H9 (cell line): Measurements from ENCODE around the gene SDK2. TPM values are rescaled to one million over a fixed set of nuclear protein-coding genes. Genes with fewer than 3 reads are reported as not detected.
A peak's percentile ranks its signal among the peaks of the same experiment; 100 is the strongest.

ENCODE experiments used
- DNase-seq: peaks from one replicate; pipeline ENCODE4 v3.0.0-alpha.2; 2017
- H2AFZ ChIP-seq: one replicate; pipeline ENCODE4 v1.6.1; 2013; ENCODE audit warnings: mild to moderate bottlenecking, low read length, control low read depth, moderate library complexity
- H2AK5ac ChIP-seq: 2 replicates; pipeline ENCODE4 v1.6.1; 2013; ENCODE audit warnings: low read length, control low read depth, mixed read lengths; ENCODE audit not compliant: insufficient read length
- H2BK120ac ChIP-seq: one replicate; pipeline ENCODE4 v1.6.1; 2013; ENCODE audit warnings: low read depth, mild to moderate bottlenecking, low read length, control low read depth, inconsistent platforms; ENCODE audit not compliant: poor library complexity, severe bottlenecking
- H2BK12ac ChIP-seq: 2 replicates; pipeline ENCODE4 v1.6.1; 2013; ENCODE audit warnings: low read length, control low read depth, mixed read lengths, low read depth; ENCODE audit not compliant: insufficient read length
- H2BK15ac ChIP-seq: 2 replicates; pipeline ENCODE4 v1.6.1; 2013; ENCODE audit warnings: low read depth, low read length, control low read depth
- H2BK20ac ChIP-seq: one replicate; pipeline ENCODE4 v1.6.1; 2013; ENCODE audit warnings: low read depth, mild to moderate bottlenecking, low read length, control low read depth, inconsistent platforms; ENCODE audit not compliant: poor library complexity, severe bottlenecking
- H2BK5ac ChIP-seq: 2 replicates; pipeline ENCODE4 v1.6.1; 2013; ENCODE audit warnings: low read length, control low read depth, mixed read lengths; ENCODE audit not compliant: insufficient read length
- H3K14ac ChIP-seq: 2 replicates; pipeline ENCODE4 v1.6.1; 2013; ENCODE audit warnings: low read length, control low read depth; ENCODE audit not compliant: insufficient read depth
- H3K18ac ChIP-seq: 2 replicates; pipeline ENCODE4 v1.6.1; 2013; ENCODE audit warnings: low read depth, mild to moderate bottlenecking, mixed read lengths, low read length, control low read depth; ENCODE audit not compliant: insufficient read length
- H3K23ac ChIP-seq: 2 replicates; pipeline ENCODE4 v1.6.1; 2013; ENCODE audit warnings: low read length, control low read depth, mixed read lengths, low read depth; ENCODE audit not compliant: insufficient read length
- H3K23me2 ChIP-seq: 2 replicates; pipeline ENCODE4 v1.6.1; 2013; ENCODE audit warnings: low read depth, mild to moderate bottlenecking, mixed read lengths, low read length, control low read depth; ENCODE audit not compliant: insufficient read length, poor library complexity, severe bottlenecking
- H3K27ac ChIP-seq: 2 replicates; pipeline ENCODE4 v1.5.1; 2013; ENCODE audit warnings: low read length, control low read depth, mixed read lengths, low read depth; ENCODE audit not compliant: insufficient read length
- H3K27me3 ChIP-seq: 2 replicates; pipeline ENCODE4 v1.6.1; 2013; ENCODE audit warnings: low read length, control low read depth, inconsistent platforms; ENCODE audit not compliant: insufficient read depth
- H3K4ac ChIP-seq: 2 replicates; pipeline ENCODE4 v1.6.1; 2013; ENCODE audit warnings: low read depth, mild to moderate bottlenecking, control low read depth, inconsistent platforms, low read length, moderate library complexity
- H3K4me1 ChIP-seq: 2 replicates; pipeline ENCODE4 v1.6.1; 2013; ENCODE audit warnings: low read length, control low read depth, inconsistent platforms; ENCODE audit not compliant: insufficient read depth
- H3K4me2 ChIP-seq: 2 replicates; pipeline ENCODE4 v1.6.1; 2013; ENCODE audit warnings: low read length, control low read depth, mixed read lengths; ENCODE audit not compliant: insufficient read length, insufficient read depth
- H3K56ac ChIP-seq: 2 replicates; pipeline ENCODE4 v1.6.1; 2013; ENCODE audit warnings: low read depth, mild to moderate bottlenecking, mixed read lengths, low read length, control low read depth; ENCODE audit not compliant: insufficient read length
- H3K79me1 ChIP-seq: 2 replicates; pipeline ENCODE4 v1.6.1; 2013; ENCODE audit warnings: low read depth, mild to moderate bottlenecking, moderate library complexity, low read length, control low read depth, inconsistent platforms; ENCODE audit not compliant: insufficient read depth, poor library complexity, severe bottlenecking
- H3K79me2 ChIP-seq: 2 replicates; pipeline ENCODE4 v1.6.1; 2013; ENCODE audit warnings: low read length, control low read depth, inconsistent platforms; ENCODE audit not compliant: insufficient read depth
- H3K9ac ChIP-seq: 2 replicates; pipeline ENCODE4 v1.6.1; 2013; ENCODE audit warnings: low read length, control low read depth, mixed read lengths; ENCODE audit not compliant: insufficient read length; ENCODE audit errors: extremely low read depth
- H3K9me3 ChIP-seq: one replicate; pipeline ENCODE4 v1.6.1; 2013; ENCODE audit warnings: low read depth, low read length, inconsistent platforms; ENCODE audit not compliant: control insufficient read depth
- H3T11ph ChIP-seq: one replicate; pipeline ENCODE4 v1.6.1; 2013; ENCODE audit warnings: mild to moderate bottlenecking, low read length, control low read depth, inconsistent platforms
- H4K20me1 ChIP-seq: one replicate; pipeline ENCODE4 v1.6.1; 2013; ENCODE audit not compliant: control insufficient read depth, insufficient read length, insufficient read depth
- H4K5ac ChIP-seq: 2 replicates; pipeline ENCODE4 v1.6.1; 2013; ENCODE audit warnings: low read depth, mild to moderate bottlenecking, mixed read lengths, low read length, control low read depth; ENCODE audit not compliant: insufficient read length
- H4K8ac ChIP-seq: replicated peaks from 2 replicates; pipeline ENCODE4 v1.6.1; 2013; ENCODE audit warnings: low read length, control low read depth, mixed read lengths, low read depth; ENCODE audit not compliant: insufficient read length
- H4K91ac ChIP-seq: 2 replicates; pipeline ENCODE4 v1.6.1; 2013; ENCODE audit warnings: low read depth, mild to moderate bottlenecking, moderate library complexity, mixed read lengths, low read length, control low read depth; ENCODE audit not compliant: insufficient read length
- H3K27ac Mint-ChIP-seq, 3 experiments: 2 replicates in 2 of 3; 3 replicates in 1 of 3; pipeline ENCODE4 v1.8.0; 2020 to 2021; ENCODE audit warnings: mixed read lengths in 3 of 3, mild to moderate bottlenecking in 1 of 3, moderate library complexity in 1 of 3
- H3K27me3 Mint-ChIP-seq: 2 replicates; pipeline ENCODE4 v1.8.0; 2021; ENCODE audit warnings: low read depth, mild to moderate bottlenecking, moderate library complexity, mixed read lengths
- H3K36me3 Mint-ChIP-seq, 3 experiments: 2 replicates in 2 of 3; 3 replicates in 1 of 3; pipeline ENCODE4 v1.8.0; 2020 to 2021; ENCODE audit warnings: low read depth in 3 of 3, mixed read lengths in 3 of 3; ENCODE audit not compliant: insufficient read depth in 1 of 3
- H3K4me1 Mint-ChIP-seq, 2 experiments: 2 replicates each; pipeline ENCODE4 v1.8.0; 2020; ENCODE audit warnings: mixed read lengths in 2 of 2
- H3K4me3 Mint-ChIP-seq, 2 experiments: 2 replicates in 1 of 2; 3 replicates in 1 of 2; pipeline ENCODE4 v1.8.0; 2020 to 2021; ENCODE audit warnings: mild to moderate bottlenecking in 2 of 2, mixed read lengths in 2 of 2, moderate library complexity in 1 of 2
- H3K9me3 Mint-ChIP-seq, 2 experiments: 2 replicates in 1 of 2; 3 replicates in 1 of 2; pipeline ENCODE4 v1.8.0; 2020; ENCODE audit warnings: mild to moderate bottlenecking in 2 of 2, mixed read lengths in 2 of 2, moderate library complexity in 1 of 2
- WGBS: extraction: QIAGEN DNeasy Blood & Tissue Kit; methylation state at CpG from one replicate; pipeline ENCODE4 v1.1.7; 2013; ENCODE audit warnings: missing lambda C conversion rate, low lambda C conversion rate, mixed read lengths; ENCODE audit not compliant: insufficient read length; ENCODE audit errors: extremely low coverage; 5-methylcytosine and 5-hydroxymethylcytosine counted together
- total RNA-seq: library from RNA; stranded (reverse); gene quantifications from 2 replicates; pipeline ENCODE4 v1.2.1, GENCODE V29; 2021
- TF ChIP-seq, protein P1 (sequence below): fragments of 200-600 bp; sonication (generic); conservative IDR thresholded peaks from 3 replicates; pipeline ENCODE4 v1.8.0; 2021; ENCODE audit warnings: antibody characterized with exemption, mild to moderate bottlenecking

The SDK2 gene
- total RNA-seq, 1 experiment from 2014 or later, result 9.1 TPM

GRCh38 chr17:73391331-73392265 is 252.6 kb downstream of the SDK2 start:
- Histone ChIP-seq H3K79me2 (no peaks in the 10 kb centered on the region), H3K23me2 (no peaks in the 10 kb centered on the region), H2BK120ac (no peak overlapping the region), H4K20me1 (no peaks in the 10 kb centered on the region), H3K4me2 (no peak overlapping the region), H2BK5ac (no peak overlapping the region), H4K8ac (no peak overlapping the region), H2BK15ac (0 out of 2 replicates have a peak overlapping the region, but pooled peaks have one; percentile 10), H3K56ac (no peak overlapping the region), H3K9ac (no peak overlapping the region), H4K5ac (no peak overlapping the region), H3K23ac (no peak overlapping the region), H2AFZ (no peak overlapping the region), H3K9me3 (no peaks in the 10 kb centered on the region), H2AK5ac (no peak overlapping the region), H3T11ph (no peak overlapping the region), H3K27ac (no peak overlapping the region), H3K79me1 (no peaks in the 10 kb centered on the region), H2BK20ac (no peak overlapping the region), H3K4ac (no peak overlapping the region), H3K27me3 (no peaks in the 10 kb centered on the region), H2BK12ac (no peak overlapping the region), H3K18ac (no peak overlapping the region), H3K14ac (no peak overlapping the region; the same call in 1 of the 2 replicates), H3K4me1 (no peaks in the 10 kb centered on the region), H4K91ac (no peak overlapping the region)
- H3K27ac Mint-ChIP-seq, result peak overlapping the region in 1 of 3 experiments; percentile 23; a peak in 3 of 7 replicates
- peak; percentile 26 for DNase-seq
- H3K9me3 Mint-ChIP-seq, result no peaks in the 10 kb centered on the region
- TF ChIP-seq, protein P1, sequence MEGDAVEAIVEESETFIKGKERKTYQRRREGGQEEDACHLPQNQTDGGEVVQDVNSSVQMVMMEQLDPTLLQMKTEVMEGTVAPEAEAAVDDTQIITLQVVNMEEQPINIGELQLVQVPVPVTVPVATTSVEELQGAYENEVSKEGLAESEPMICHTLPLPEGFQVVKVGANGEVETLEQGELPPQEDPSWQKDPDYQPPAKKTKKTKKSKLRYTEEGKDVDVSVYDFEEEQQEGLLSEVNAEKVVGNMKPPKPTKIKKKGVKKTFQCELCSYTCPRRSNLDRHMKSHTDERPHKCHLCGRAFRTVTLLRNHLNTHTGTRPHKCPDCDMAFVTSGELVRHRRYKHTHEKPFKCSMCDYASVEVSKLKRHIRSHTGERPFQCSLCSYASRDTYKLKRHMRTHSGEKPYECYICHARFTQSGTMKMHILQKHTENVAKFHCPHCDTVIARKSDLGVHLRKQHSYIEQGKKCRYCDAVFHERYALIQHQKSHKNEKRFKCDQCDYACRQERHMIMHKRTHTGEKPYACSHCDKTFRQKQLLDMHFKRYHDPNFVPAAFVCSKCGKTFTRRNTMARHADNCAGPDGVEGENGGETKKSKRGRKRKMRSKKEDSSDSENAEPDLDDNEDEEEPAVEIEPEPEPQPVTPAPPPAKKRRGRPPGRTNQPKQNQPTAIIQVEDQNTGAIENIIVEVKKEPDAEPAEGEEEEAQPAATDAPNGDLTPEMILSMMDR, result no peak
- H3K4me3 Mint-ChIP-seq, result no peak overlapping the region
- no CpG with 5 or more reads among the region's 24 CpGs for WGBS
- H3K27me3 Mint-ChIP-seq, result no peaks in the 10 kb centered on the region
- peaks cover 3 to 4% of the 10 kb centered on the region in 2 experiments; a peak in 2 of 4 replicates for H3K4me1 Mint-ChIP-seq
- peaks cover 0 to 21% (median 0%) of the 10 kb centered on the region in 3 experiments; a peak in 2 of 7 replicates for H3K36me3 Mint-ChIP-seq
